Transverse colon (tissue), 4 donors: ENCODE data around the gene PPP4R1. TPM values are rescaled to one million over a fixed set of nuclear protein-coding genes. Genes with fewer than 3 reads are reported as not detected.

Source experiments
- DNase-seq: peaks from one replicate; pipeline ENCODE4 v3.0.0-alpha.2; 2019
- H3K27ac ChIP-seq, 4 donors: fragments of 200-600 bp; sonication (generic); 2 replicates each; pipeline ENCODE4 v1.5.1; 2016 to 2018; ENCODE audit warnings: inconsistent platforms in 4 of 4
- H3K27me3 ChIP-seq: fragments of 200-600 bp; sonication (generic); 2 replicates; pipeline ENCODE4 v1.5.1; 2017; ENCODE audit warnings: inconsistent platforms
- H3K36me3 ChIP-seq, 4 donors: fragments of 200-600 bp; sonication (generic); 2 replicates each; pipeline ENCODE4 v1.5.1; 2017 to 2019; ENCODE audit warnings: inconsistent platforms in 4 of 4
- H3K4me1 ChIP-seq, 4 donors: fragments of 200-600 bp; sonication (generic); 2 replicates each; pipeline ENCODE4 v1.5.1; 2017 to 2020; ENCODE audit warnings: inconsistent platforms in 4 of 4
- H3K4me3 ChIP-seq, 4 donors: fragments of 200-600 bp; sonication (generic); 1 replicate in 1 of 4; 2 replicates in 3 of 4; pipeline versions ENCODE4 v1.5.1 to v1.6.1; 2017 to 2019; ENCODE audit warnings: inconsistent platforms in 4 of 4
- H3K9me3 ChIP-seq, 2 donors: fragments of 200-600 bp; sonication (generic); 2 replicates each; pipeline ENCODE4 v1.5.1; 2017 to 2019; ENCODE audit warnings: inconsistent platforms in 2 of 2
- CTCF ChIP-seq, 5 experiments: fragments of 200-600 bp in 3 of 5; fragments of 450-650 bp in 2 of 5; sonication (generic) in 3 of 5; IDR thresholded peaks; 1 replicate in 2 of 5; 2 replicates in 3 of 5; pipeline ENCODE4 v1.5.1; 2016 to 2017; ENCODE audit warnings: antibody characterized with exemption in 5 of 5, inconsistent platforms in 3 of 5, mild to moderate bottlenecking in 2 of 5, moderate library complexity in 1 of 5
- EP300 ChIP-seq: sonication (generic); formaldehyde crosslinking; IDR thresholded peaks from one replicate; pipeline ENCODE4 v1.6.1; 2017; ENCODE audit warnings: antibody characterized with exemption, low read depth
- POLR2A ChIP-seq: fragments of 450-650 bp; IDR thresholded peaks from one replicate; pipeline ENCODE4 v1.6.1; 2016; ENCODE audit warnings: antibody characterized with exemption, mild to moderate bottlenecking, moderate library complexity
- POLR2AphosphoS5 ChIP-seq, 3 donors: sonication (generic); formaldehyde crosslinking; IDR thresholded peaks; one replicate each; pipeline ENCODE4 v1.6.1; 2016; ENCODE audit warnings: antibody characterized with exemption in 3 of 3
- WGBS, 2 donors: methylation state at CpG; one replicate each; pipeline ENCODE4 v1.1.5; 2018; ENCODE audit warnings: low coverage in 1 of 2; 5-methylcytosine and 5-hydroxymethylcytosine counted together
- in situ Hi-C, 4 donors: fragments of 200-750 bp; cut with MboI; loops; one replicate each; pipeline versions ENCODE4 v1.15.0 to v1.15.1; 2017; ENCODE audit warnings: low sequenced_read_pairs in 3 of 4, low pct_ligation_motif_present in 1 of 4, low pct_unique_long_range_greater_than_20kb in 1 of 4
- intact Hi-C: fragments of 100-400 bp; cut with DNase I; formaldehyde crosslinking; loops from one replicate; pipeline ENCODE4 v1.15.1; 2023; ENCODE audit warnings: low total_unique reads
- total RNA-seq, 4 donors: library from RNA; depleted of rRNA; stranded (reverse); fragments of >200 nt; gene quantifications; one replicate each; pipeline ENCODE4 v1.1.0, GENCODE V29; 2016

Gene PPP4R1
- total RNA-seq, result 100 to 1,000 TPM in 1 of 4 donors, 10 to 100 TPM in 3; 46.0 to 163 (median 79.2) TPM

- Histone ChIP-seq H3K4me1 (peaks cover 3 to 29% (median 19%) of the 10 kb centered on the region in 4 donors), H3K4me3 (peak within 1 kb of the TSS; percentile 35 to 96 (median 90)), H3K27me3 (no peaks in the 10 kb centered on the region), H3K27ac (peak within 1 kb of the TSS; percentile 94 to 98 (median 98)), H3K36me3 (no peaks in the 10 kb centered on the region), H3K9me3 (no peaks in the 10 kb centered on the region)
- intact Hi-C loops (no loop called here), in situ Hi-C loops (loop anchor here in 2 of 4 donors (25.0 kb wide), 2 partner anchors 298 to 323 kb away; partner anchors contain the start of gene VAPA (in 1 of the 2))
- peak; percentile 81 for DNase-seq
- TF ChIP-seq POLR2A (no peak), POLR2AphosphoS5 (IDR thresholded peaks at IDR 0.05) (peak in 2 of 3 donors; percentile 24 to 60)
- 2% methylated on average over 42 of the region's 127 CpGs; no CpG with 5 or more reads in 1 of the 2 donors for WGBS, 2 donors
Observed at GRCh38 chr18:9614401-9615279, at the start of gene PPP4R1. PPP4R1 (minus strand) TSS chr18:9614559; CDS start chr18:9614484, 75 bp downstream.

GRCh38 chr18:9663377-9663776 lies 49.0 kb upstream of the PPP4R1 start:
- Histone ChIP-seq H3K4me1 (no peaks in the 10 kb centered on the region), H3K9me3 (no peaks in the 10 kb centered on the region), H3K36me3 (no peaks in the 10 kb centered on the region), H3K27ac (no peak overlapping the region), H3K27me3 (no peaks in the 10 kb centered on the region), H3K4me3 (no peak overlapping the region)
- intact Hi-C loops (no loop called here), in situ Hi-C loops (no loop called here)
- no peak for DNase-seq
- no peak for TF ChIP-seq POLR2AphosphoS5 (IDR thresholded peaks at IDR 0.05)
- WGBS, 2 donors, result 80 to 90% methylated on average over 7 to 8 of the region's 8 CpGs

GRCh38 chr18:9661564-9661963 lies 47.2 kb upstream of the PPP4R1 start:
- Histone ChIP-seq H3K4me1 (no peaks in the 10 kb centered on the region), H3K27ac (no peak overlapping the region), H3K36me3 (no peaks in the 10 kb centered on the region), H3K27me3 (no peaks in the 10 kb centered on the region), H3K4me3 (no peak overlapping the region), H3K9me3 (no peaks in the 10 kb centered on the region)
- in situ Hi-C loops, result no loop called here
- no peak for DNase-seq
- no peak for TF ChIP-seq POLR2AphosphoS5 (IDR thresholded peaks at IDR 0.05)
- WGBS, 2 donors, result 100% methylated on average over 1 of the region's 1 CpG; no CpG with 5 or more reads in 1 of the 2 donors
- intact Hi-C loops, result no loop called here

- in situ Hi-C loops, result no loop called here
- no peak for TF ChIP-seq CTCF (IDR thresholded peaks at IDR 0.05)
- intact Hi-C loops, result no loop called here
Observed at GRCh38 chr18:9659499-9660375, 45.4 kb upstream of the PPP4R1 start.

GRCh38 chr18:9658087-9658641 lies 43.8 kb upstream of the PPP4R1 start:
- Histone ChIP-seq H3K27me3 (no peaks in the 10 kb centered on the region), H3K4me3 (no peak overlapping the region), H3K4me1 (no peaks in the 10 kb centered on the region), H3K27ac (no peak overlapping the region), H3K9me3 (no peaks in the 10 kb centered on the region), H3K36me3 (no peaks in the 10 kb centered on the region)
- WGBS, 2 donors, result 89% methylated on average over 7 of the region's 7 CpGs; no CpG with 5 or more reads in 1 of the 2 donors
- in situ Hi-C loops, result no loop called here
- intact Hi-C loops, result no loop called here
- no peak for DNase-seq
- TF ChIP-seq EP300 (no peak), CTCF (IDR thresholded peaks at IDR 0.05) (no peak), POLR2A (no peak), POLR2AphosphoS5 (IDR thresholded peaks at IDR 0.05) (no peak)

More at GRCh38 chr18:9659499-9660375, 45.4 kb upstream of the PPP4R1 start:
- Histone ChIP-seq H3K36me3 (no peaks in the 10 kb centered on the region), H3K27ac (no peak overlapping the region), H3K4me3 (no peak overlapping the region), H3K27me3 (no peaks in the 10 kb centered on the region), H3K4me1 (no peaks in the 10 kb centered on the region), H3K9me3 (no peaks in the 10 kb centered on the region)
- no peak for DNase-seq
- 91% methylated on average over 24 of the region's 24 CpGs; no CpG with 5 or more reads in 1 of the 2 donors for WGBS, 2 donors
